ENCODE data around the gene ANO1. TPM values are rescaled to one million over a fixed set of nuclear protein-coding genes. Genes with fewer than 3 reads are reported as not detected.

ANO1 gene
- total RNA-seq, 4 donors from 2014 or later: 22.5 to 57.6 (median 41.4) TPM

DNA sequence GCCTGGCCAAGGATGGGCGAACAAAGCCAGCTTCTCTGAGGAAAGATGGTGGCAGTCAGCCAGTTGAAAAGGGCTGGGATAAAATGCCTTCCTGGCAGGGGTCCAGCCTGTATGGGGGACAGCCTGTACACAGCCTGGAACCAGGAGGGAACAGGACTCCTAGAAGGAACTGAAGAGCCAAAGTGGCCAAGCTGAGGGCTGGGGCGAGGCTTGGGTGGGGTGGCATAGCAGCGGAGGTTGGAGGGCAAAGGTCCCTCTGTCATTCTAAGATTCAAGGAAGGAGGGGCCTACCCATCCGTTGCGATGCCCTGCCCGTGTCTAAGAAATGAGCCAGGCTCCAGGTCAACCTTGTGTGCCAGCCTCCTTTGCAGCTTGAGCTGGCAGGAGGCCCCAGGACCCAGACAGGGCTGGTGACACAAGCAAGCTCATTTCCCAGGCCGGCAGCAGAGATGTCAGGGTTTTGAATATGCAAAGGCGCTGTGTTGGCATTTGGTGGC is 147.6 kb downstream of the ANO1 start:
- H3K36me3 ChIP-seq: no peaks in the 10 kb centered on the region
- H3K27me3 ChIP-seq: no peaks in the 10 kb centered on the region
- no peaks in the 10 kb centered on the region for H3K9me3 ChIP-seq
- H3K27ac ChIP-seq: no peak overlapping the region
- no peaks in the 10 kb centered on the region for H3K4me1 ChIP-seq
- 51 to 79% methylated on average over 4 to 5 of the region's 8 CpGs for WGBS, 2 donors (ENCODE audit: low coverage in 1 of 2)
- TF ChIP-seq POLR2A (IDR thresholded peaks at IDR 0.05): no peak
- no peak overlapping the region for H3K4me3 ChIP-seq
- ATAC-seq: no peak

DNA sequence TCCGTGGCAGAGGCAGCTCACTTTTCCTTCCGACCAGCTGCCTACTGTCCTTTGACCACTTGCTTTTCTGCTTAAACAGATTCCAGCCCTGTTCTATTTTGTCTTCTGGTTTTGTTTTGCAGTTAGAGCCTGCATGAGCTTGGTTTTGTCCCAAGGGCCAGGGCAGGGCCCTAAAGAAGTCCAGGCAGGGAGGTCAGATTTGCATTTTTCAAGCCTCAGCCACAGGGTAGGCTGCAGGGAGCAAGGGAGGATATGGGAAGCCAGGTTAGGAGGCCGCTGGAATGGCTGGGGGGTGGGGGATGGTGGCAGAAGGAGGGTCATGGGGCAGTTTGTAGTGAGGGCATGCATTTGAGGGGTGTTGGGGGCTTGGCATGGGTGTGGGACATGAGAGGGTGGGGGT is 148.1 kb downstream of the ANO1 start:
- H3K27me3 ChIP-seq: no peaks in the 10 kb centered on the region
- WGBS, 2 donors (ENCODE audit: low coverage in 1 of 2): 75% methylated on average over 1 of the region's 3 CpGs; no CpG with 5 or more reads in 1 of the 2 donors
- TF ChIP-seq POLR2AphosphoS5 (IDR thresholded peaks at IDR 0.05) (no peak), EP300 (IDR thresholded peaks at IDR 0.05) (no peak), POLR2A (IDR thresholded peaks at IDR 0.05) (no peak)
- TF ChIP-seq, protein P1, sequence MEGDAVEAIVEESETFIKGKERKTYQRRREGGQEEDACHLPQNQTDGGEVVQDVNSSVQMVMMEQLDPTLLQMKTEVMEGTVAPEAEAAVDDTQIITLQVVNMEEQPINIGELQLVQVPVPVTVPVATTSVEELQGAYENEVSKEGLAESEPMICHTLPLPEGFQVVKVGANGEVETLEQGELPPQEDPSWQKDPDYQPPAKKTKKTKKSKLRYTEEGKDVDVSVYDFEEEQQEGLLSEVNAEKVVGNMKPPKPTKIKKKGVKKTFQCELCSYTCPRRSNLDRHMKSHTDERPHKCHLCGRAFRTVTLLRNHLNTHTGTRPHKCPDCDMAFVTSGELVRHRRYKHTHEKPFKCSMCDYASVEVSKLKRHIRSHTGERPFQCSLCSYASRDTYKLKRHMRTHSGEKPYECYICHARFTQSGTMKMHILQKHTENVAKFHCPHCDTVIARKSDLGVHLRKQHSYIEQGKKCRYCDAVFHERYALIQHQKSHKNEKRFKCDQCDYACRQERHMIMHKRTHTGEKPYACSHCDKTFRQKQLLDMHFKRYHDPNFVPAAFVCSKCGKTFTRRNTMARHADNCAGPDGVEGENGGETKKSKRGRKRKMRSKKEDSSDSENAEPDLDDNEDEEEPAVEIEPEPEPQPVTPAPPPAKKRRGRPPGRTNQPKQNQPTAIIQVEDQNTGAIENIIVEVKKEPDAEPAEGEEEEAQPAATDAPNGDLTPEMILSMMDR (IDR thresholded peaks at IDR 0.05): no peak
- H3K27ac ChIP-seq: no peak overlapping the region
- no peak overlapping the region for H3K4me3 ChIP-seq
- H3K36me3 ChIP-seq: no peaks in the 10 kb centered on the region
- no peak for ATAC-seq
- H3K9me3 ChIP-seq: no peaks in the 10 kb centered on the region
- H3K4me1 ChIP-seq: no peaks in the 10 kb centered on the region

DNA sequence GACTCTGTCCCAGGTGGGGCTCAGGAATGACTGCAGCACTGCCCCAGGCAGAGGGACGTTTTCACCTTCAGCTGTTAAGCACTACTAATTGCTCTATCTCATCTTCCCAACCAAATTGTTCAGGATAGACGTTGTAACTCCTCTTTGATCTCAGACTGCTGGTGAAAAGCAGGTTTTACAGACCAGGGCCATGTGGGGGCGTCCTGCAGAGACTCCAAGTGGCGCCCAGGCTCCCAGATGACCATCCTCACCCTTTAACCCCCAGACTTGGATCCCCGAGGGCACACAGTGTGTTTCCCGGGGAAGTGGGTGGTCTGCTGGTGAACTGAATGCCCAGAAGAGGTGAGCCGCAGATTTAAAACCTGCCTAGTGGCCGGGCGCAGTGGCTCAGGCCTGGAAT is 148.8 kb downstream of the ANO1 start:
- ATAC-seq: no peak

GRCh38 chr11:70229737-70230136 is 151.6 kb downstream of the ANO1 start:
- no peak for ATAC-seq
- Histone ChIP-seq H3K27me3 (no peaks in the 10 kb centered on the region), H3K9me3 (no peaks in the 10 kb centered on the region), H3K36me3 (no peaks in the 10 kb centered on the region), H3K27ac (no peak overlapping the region), H3K4me3 (no peak overlapping the region), H3K4me1 (no peaks in the 10 kb centered on the region)
- no peak for TF ChIP-seq EP300 (IDR thresholded peaks at IDR 0.05)
- TF ChIP-seq, protein P1 (IDR thresholded peaks at IDR 0.05): no peak
- TF ChIP-seq POLR2A (IDR thresholded peaks at IDR 0.05): no peak
- TF ChIP-seq POLR2AphosphoS5 (IDR thresholded peaks at IDR 0.05): no peak
- 92% methylated on average over 4 of the region's 10 CpGs; no CpG with 5 or more reads in 1 of the 2 donors for WGBS, 2 donors (ENCODE audit: low coverage in 1 of 2)

More for the DNA sequence above, 148.8 kb downstream of the ANO1 start:
- 40 to 45% methylated on average over 1 to 3 of the region's 9 CpGs for WGBS, 2 donors (ENCODE audit: low coverage in 1 of 2)
- Histone ChIP-seq H3K27me3 (no peaks in the 10 kb centered on the region), H3K9me3 (no peaks in the 10 kb centered on the region), H3K4me1 (no peaks in the 10 kb centered on the region), H3K4me3 (no peak overlapping the region), H3K27ac (no peak overlapping the region), H3K36me3 (no peaks in the 10 kb centered on the region)
- no peak for TF ChIP-seq EP300 (IDR thresholded peaks at IDR 0.05)

GRCh38 chr11:70230151-70230839 is 152.2 kb downstream of the ANO1 start:
- H3K9me3 ChIP-seq: no peaks in the 10 kb centered on the region
- 80 to 93% methylated on average over 4 to 8 of the region's 8 CpGs for WGBS, 2 donors (ENCODE audit: low coverage in 1 of 2)
- no peaks in the 10 kb centered on the region for H3K4me1 ChIP-seq
- no peaks in the 10 kb centered on the region for H3K27me3 ChIP-seq
- no peak overlapping the region for H3K4me3 ChIP-seq
- TF ChIP-seq, protein P1 (IDR thresholded peaks at IDR 0.05): no peak
- TF ChIP-seq POLR2A (IDR thresholded peaks at IDR 0.05) (no peak), POLR2AphosphoS5 (IDR thresholded peaks at IDR 0.05) (no peak), EP300 (IDR thresholded peaks at IDR 0.05) (no peak)
- no peaks in the 10 kb centered on the region for H3K36me3 ChIP-seq
- no peak for ATAC-seq
- no peak overlapping the region for H3K27ac ChIP-seq
